SK-N-SH treated with all-trans-retinoic acid at 6 μM for 48 hours (cell line): ENCODE measurements around the gene PTRH2.

Experiments used
- ATAC-seq: fragments of 200-7000 bp; cut with Tn5 transposase; 3 replicates; pipeline ENCODE4 v1.9.1; 2020; ENCODE audit warnings: mild to moderate bottlenecking, moderate library complexity
- ARNTL ChIP-seq: fragments of 450-650 bp; formaldehyde crosslinking; IDR thresholded peaks from 2 replicates; pipeline ENCODE4 v1.5.0; 2020; ENCODE audit warnings: low read depth, mild to moderate bottlenecking, moderate library complexity, borderline replicate concordance
- BACH2 ChIP-seq: fragments of 250-450 bp; sonication (Bioruptor Pico); IDR thresholded peaks from 2 replicates; pipeline ENCODE4 v1.9.0; 2021; ENCODE audit warnings: mild to moderate bottlenecking, borderline replicate concordance
- CSDC2 ChIP-seq: fragments of 250-450 bp; sonication (Bioruptor Pico); IDR thresholded peaks from 2 replicates; pipeline ENCODE4 v1.5.0; 2020; ENCODE audit warnings: mild to moderate bottlenecking, moderate library complexity
- ESRRG ChIP-seq: fragments of 250-450 bp; sonication (Bioruptor Pico); IDR thresholded peaks from 2 replicates; pipeline ENCODE4 v1.6.1; 2021; ENCODE audit warnings: mild to moderate bottlenecking
- GLIS3 ChIP-seq: fragments of 250-450 bp; sonication (Bioruptor Pico); IDR thresholded peaks from 2 replicates; pipeline ENCODE4 v1.5.0; 2020; ENCODE audit warnings: mild to moderate bottlenecking, moderate library complexity
- ISL1 ChIP-seq: fragments of 250-450 bp; sonication (Bioruptor Pico); IDR thresholded peaks from 2 replicates; pipeline ENCODE4 v2.1.2; 2022; ENCODE audit warnings: mild to moderate bottlenecking, moderate library complexity
- OSR1 ChIP-seq: fragments of 250-450 bp; sonication (Bioruptor Pico); IDR thresholded peaks from 2 replicates; pipeline ENCODE4 v1.8.0; 2022; ENCODE audit warnings: moderate library complexity, mild to moderate bottlenecking, inconsistent platforms
- PPARA ChIP-seq: fragments of 250-450 bp; sonication (Bioruptor Pico); IDR thresholded peaks from 2 replicates; pipeline ENCODE4 v1.5.0; 2020; ENCODE audit warnings: mild to moderate bottlenecking, borderline replicate concordance
- RARB ChIP-seq: fragments of 250-450 bp; sonication (Bioruptor Pico); IDR thresholded peaks from 2 replicates; pipeline ENCODE4 v1.8.0; 2021; ENCODE audit warnings: mild to moderate bottlenecking, moderate library complexity
- SNAI2 ChIP-seq: fragments of 250-450 bp; sonication (Bioruptor Pico); IDR thresholded peaks from 2 replicates; pipeline ENCODE4 v1.5.0; 2020; ENCODE audit warnings: mild to moderate bottlenecking, moderate library complexity
- TCF4 ChIP-seq: fragments of 250-450 bp; sonication (Bioruptor Pico); IDR thresholded peaks from 2 replicates; pipeline ENCODE4 v1.8.0; 2021; ENCODE audit warnings: mild to moderate bottlenecking, moderate library complexity, borderline replicate concordance
- ZFP3 ChIP-seq: fragments of 250-450 bp; sonication (Bioruptor Pico); IDR thresholded peaks from 2 replicates; pipeline ENCODE4 v1.5.0; 2020; ENCODE audit warnings: mild to moderate bottlenecking, moderate library complexity
- ZFP30 ChIP-seq: fragments of 450-650 bp; formaldehyde crosslinking; IDR thresholded peaks from 2 replicates; pipeline ENCODE4 v1.5.0; 2022; ENCODE audit warnings: mild to moderate bottlenecking, moderate library complexity
- ZNF565 ChIP-seq: fragments of 450-650 bp; formaldehyde crosslinking; conservative IDR thresholded peaks from 2 replicates; pipeline ENCODE4 v1.5.0; 2020; ENCODE audit warnings: low read depth, mild to moderate bottlenecking, moderate library complexity
- ZNF8 ChIP-seq: fragments of 450-650 bp; formaldehyde crosslinking; IDR thresholded peaks from 2 replicates; pipeline ENCODE4 v1.5.0; 2020; ENCODE audit warnings: mild to moderate bottlenecking, moderate library complexity
- TF ChIP-seq, protein P1 (sequence below): fragments of 250-450 bp; sonication (Bioruptor Pico); IDR thresholded peaks from 2 replicates; pipeline ENCODE4 v1.5.0; 2020; ENCODE audit warnings: mild to moderate bottlenecking, moderate library complexity
- TF ChIP-seq, protein P2 (sequence below): fragments of 250-450 bp; sonication (Bioruptor Pico); IDR thresholded peaks from 2 replicates; pipeline ENCODE4 v1.8.0; 2020; ENCODE audit warnings: mild to moderate bottlenecking, moderate library complexity, borderline replicate concordance
- TF ChIP-seq, protein P3 (sequence below): fragments of 250-450 bp; sonication (Bioruptor Pico); IDR thresholded peaks from 2 replicates; pipeline ENCODE4 v1.5.1; 2021; ENCODE audit warnings: mild to moderate bottlenecking, moderate library complexity
- TF ChIP-seq, protein P4 (sequence below): fragments of 250-450 bp; sonication (Bioruptor Pico); IDR thresholded peaks from 2 replicates; pipeline ENCODE4 v1.8.0; 2021; ENCODE audit warnings: low read depth, mild to moderate bottlenecking, moderate library complexity, borderline replicate concordance

PTRH2 gene

DNA sequence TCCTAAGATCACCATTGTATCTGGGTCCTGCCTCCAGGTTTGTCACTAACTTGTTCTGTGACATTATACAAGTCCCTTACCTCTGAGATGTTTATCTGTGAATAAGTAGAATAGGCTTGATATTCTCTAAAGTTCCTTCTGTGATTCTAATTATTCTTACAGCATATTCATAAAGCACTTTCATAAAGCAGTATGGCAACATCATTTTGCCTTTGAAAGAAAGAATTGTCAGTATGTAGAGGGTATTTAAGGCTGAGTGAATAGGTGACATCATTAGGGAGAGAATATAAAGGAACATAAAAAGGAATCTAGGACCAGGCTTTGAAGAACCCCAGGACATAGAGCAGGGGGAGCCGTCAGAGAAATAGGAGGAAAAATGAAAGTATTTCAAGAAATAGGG lies 15.8 kb upstream of the PTRH2 start (continued):
- TF ChIP-seq, protein P1, sequence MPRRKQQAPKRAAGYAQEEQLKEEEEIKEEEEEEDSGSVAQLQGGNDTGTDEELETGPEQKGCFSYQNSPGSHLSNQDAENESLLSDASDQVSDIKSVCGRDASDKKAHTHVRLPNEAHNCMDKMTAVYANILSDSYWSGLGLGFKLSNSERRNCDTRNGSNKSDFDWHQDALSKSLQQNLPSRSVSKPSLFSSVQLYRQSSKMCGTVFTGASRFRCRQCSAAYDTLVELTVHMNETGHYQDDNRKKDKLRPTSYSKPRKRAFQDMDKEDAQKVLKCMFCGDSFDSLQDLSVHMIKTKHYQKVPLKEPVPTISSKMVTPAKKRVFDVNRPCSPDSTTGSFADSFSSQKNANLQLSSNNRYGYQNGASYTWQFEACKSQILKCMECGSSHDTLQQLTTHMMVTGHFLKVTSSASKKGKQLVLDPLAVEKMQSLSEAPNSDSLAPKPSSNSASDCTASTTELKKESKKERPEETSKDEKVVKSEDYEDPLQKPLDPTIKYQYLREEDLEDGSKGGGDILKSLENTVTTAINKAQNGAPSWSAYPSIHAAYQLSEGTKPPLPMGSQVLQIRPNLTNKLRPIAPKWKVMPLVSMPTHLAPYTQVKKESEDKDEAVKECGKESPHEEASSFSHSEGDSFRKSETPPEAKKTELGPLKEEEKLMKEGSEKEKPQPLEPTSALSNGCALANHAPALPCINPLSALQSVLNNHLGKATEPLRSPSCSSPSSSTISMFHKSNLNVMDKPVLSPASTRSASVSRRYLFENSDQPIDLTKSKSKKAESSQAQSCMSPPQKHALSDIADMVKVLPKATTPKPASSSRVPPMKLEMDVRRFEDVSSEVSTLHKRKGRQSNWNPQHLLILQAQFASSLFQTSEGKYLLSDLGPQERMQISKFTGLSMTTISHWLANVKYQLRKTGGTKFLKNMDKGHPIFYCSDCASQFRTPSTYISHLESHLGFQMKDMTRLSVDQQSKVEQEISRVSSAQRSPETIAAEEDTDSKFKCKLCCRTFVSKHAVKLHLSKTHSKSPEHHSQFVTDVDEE (CRISPR knock-in tag), result no peak

DNA sequence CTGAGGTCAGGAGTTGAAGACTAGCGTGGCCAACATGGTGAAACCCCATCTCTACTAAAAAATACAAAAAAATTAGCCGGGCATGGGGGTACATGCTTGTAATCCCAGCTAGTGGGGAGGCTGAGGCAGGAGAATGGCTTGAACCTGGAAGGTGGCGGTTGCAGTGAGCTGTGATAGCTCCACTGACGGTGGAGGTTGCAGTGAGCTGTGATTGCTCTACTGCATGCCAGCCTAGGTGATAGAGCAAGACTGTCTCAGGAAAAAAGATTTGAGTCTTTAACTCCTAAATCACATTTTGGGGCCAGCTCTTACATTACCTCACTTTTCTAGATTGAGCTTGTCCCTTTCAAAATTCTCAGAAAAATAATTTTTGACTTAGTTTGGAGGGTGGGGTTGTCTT lies 15.4 kb upstream of the PTRH2 start:
- no peak for ATAC-seq
- no peak for TF ChIP-seq PPARA

DNA sequence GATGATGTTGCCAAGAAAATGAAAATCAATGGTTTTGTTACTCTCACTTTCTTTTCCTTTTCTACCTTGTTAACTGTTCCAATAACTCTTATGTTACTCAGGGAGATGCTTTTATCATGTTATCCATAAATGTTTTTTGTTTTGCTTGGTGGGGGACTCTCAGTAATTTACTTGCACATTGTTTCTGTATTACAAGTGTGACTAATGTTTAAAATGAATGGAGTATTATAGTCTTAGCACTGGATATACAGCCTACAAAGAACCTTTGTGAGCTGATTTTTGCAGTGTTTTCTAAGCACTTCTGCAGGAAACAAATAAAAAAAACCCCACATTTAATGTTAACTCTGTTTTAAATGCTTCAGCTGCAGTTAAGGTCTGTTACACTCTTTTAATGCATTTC lies 12.3 kb upstream of the PTRH2 start:
- no peak for ATAC-seq
- TF ChIP-seq ARNTL (CRISPR knock-in tag), result no peak
- TF ChIP-seq GLIS3 (CRISPR knock-in tag), result no peak
- TF ChIP-seq, protein P2, sequence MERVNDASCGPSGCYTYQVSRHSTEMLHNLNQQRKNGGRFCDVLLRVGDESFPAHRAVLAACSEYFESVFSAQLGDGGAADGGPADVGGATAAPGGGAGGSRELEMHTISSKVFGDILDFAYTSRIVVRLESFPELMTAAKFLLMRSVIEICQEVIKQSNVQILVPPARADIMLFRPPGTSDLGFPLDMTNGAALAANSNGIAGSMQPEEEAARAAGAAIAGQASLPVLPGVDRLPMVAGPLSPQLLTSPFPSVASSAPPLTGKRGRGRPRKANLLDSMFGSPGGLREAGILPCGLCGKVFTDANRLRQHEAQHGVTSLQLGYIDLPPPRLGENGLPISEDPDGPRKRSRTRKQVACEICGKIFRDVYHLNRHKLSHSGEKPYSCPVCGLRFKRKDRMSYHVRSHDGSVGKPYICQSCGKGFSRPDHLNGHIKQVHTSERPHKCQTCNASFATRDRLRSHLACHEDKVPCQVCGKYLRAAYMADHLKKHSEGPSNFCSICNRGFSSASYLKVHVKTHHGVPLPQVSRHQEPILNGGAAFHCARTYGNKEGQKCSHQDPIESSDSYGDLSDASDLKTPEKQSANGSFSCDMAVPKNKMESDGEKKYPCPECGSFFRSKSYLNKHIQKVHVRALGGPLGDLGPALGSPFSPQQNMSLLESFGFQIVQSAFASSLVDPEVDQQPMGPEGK (CRISPR knock-in tag), result no peak
- no peak for TF ChIP-seq TCF4 (CRISPR knock-in tag)
- TF ChIP-seq ZFP30 (CRISPR knock-in tag), result no peak

DNA sequence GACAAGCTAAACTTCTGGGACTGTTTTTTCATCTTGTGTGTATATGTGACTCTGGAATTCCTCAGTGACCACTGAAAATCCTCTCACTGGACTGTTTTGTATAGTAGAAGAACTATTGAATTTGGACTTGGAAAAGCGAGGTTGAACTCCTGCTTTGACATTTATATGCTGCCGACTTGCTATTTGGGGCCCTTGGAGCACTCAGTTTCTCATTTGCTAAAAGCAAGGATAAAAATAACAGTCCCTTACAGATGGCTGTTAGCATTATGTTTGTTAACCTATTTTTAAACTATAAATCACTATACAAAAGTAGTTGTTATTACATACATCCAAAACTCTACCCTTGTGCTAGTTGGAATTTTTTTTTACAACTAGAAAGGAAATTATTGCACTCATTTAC lies 9.2 kb upstream of the PTRH2 start:
- no peak for ATAC-seq
- TF ChIP-seq ARNTL (CRISPR knock-in tag) (no peak), SNAI2 (CRISPR knock-in tag) (no peak), PPARA (no peak), ZFP30 (CRISPR knock-in tag) (no peak), ZNF8 (CRISPR knock-in tag) (no peak), RARB (CRISPR knock-in tag) (no peak), ZFP3 (no peak)

DNA sequence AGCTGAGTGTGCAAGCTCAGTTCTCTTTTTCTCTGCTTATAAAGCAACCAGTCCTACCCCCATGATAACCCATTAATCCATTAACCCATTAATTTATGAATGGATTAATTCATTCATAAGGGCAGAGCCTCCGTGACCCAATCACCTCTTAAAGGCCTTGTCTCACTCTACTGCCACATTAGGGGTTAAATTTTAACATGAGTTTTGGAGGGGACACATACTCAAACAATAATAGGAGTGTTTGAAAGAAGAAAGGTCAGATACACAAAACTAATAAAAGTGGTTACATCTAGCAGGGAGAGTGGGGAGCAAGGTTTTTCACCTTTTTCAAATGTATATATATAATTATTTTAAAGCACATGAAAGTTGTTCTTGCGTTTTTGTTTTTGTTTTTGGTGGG lies 7.0 kb upstream of the PTRH2 start:
- no peak for ATAC-seq

More for the DNA sequence above, 7.0 kb upstream of the PTRH2 start:
- TF ChIP-seq, protein P1 (CRISPR knock-in tag), result no peak
- TF ChIP-seq ZNF565 (CRISPR knock-in tag) (no peak), RARB (CRISPR knock-in tag) (no peak), ARNTL (CRISPR knock-in tag) (no peak), BACH2 (CRISPR knock-in tag) (no peak), CSDC2 (CRISPR knock-in tag) (no peak), OSR1 (no peak), GLIS3 (CRISPR knock-in tag) (no peak), ISL1 (CRISPR knock-in tag) (no peak), ZFP30 (CRISPR knock-in tag) (no peak), ESRRG (CRISPR knock-in tag) (no peak), TCF4 (CRISPR knock-in tag) (no peak), ZFP3 (no peak)
- TF ChIP-seq, protein P3, sequence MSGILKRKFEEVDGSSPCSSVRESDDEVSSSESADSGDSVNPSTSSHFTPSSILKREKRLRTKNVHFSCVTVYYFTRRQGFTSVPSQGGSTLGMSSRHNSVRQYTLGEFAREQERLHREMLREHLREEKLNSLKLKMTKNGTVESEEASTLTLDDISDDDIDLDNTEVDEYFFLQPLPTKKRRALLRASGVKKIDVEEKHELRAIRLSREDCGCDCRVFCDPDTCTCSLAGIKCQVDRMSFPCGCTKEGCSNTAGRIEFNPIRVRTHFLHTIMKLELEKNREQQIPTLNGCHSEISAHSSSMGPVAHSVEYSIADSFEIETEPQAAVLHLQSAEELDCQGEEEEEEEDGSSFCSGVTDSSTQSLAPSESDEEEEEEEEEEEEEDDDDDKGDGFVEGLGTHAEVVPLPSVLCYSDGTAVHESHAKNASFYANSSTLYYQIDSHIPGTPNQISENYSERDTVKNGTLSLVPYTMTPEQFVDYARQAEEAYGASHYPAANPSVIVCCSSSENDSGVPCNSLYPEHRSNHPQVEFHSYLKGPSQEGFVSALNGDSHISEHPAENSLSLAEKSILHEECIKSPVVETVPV (CRISPR knock-in tag), result no peak
- TF ChIP-seq, protein P4, sequence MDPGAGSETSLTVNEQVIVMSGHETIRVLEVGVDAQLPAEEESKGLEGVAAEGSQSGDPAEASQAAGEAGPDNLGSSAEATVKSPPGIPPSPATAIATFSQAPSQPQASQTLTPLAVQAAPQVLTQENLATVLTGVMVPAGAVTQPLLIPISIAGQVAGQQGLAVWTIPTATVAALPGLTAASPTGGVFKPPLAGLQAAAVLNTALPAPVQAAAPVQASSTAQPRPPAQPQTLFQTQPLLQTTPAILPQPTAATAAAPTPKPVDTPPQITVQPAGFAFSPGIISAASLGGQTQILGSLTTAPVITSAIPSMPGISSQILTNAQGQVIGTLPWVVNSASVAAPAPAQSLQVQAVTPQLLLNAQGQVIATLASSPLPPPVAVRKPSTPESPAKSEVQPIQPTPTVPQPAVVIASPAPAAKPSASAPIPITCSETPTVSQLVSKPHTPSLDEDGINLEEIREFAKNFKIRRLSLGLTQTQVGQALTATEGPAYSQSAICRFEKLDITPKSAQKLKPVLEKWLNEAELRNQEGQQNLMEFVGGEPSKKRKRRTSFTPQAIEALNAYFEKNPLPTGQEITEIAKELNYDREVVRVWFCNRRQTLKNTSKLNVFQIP (CRISPR knock-in tag), result no peak
- TF ChIP-seq, protein P2 (CRISPR knock-in tag), result no peak
